Fibroblast of mammary gland (primary cell): Measurements from ENCODE around the gene SLC2A14.
"Not testable (repeated sequence)": the region's sequence is repeated elsewhere in the genome, so short reads cannot be mapped to it uniquely, and the experiment has no call there.

ENCODE experiments used
- DNase-seq: peaks from one replicate; pipeline ENCODE4 v3.0.0-alpha.2; 2010; ENCODE audit warnings: low read depth
- H3K4me3 ChIP-seq: 2 replicates; pipeline ENCODE4 v1.5.1; 2011; ENCODE audit warnings: low read depth, mild to moderate bottlenecking, low read length, moderate library complexity; ENCODE audit not compliant: control insufficient read depth
- CTCF ChIP-seq: conservative IDR thresholded peaks from 2 replicates; pipeline ENCODE4 v1.5.1; 2011; ENCODE audit warnings: low read depth, low read length, inconsistent platforms; ENCODE audit not compliant: control insufficient read depth, insufficient read depth

SLC2A14 gene

GRCh38 chr12:7788294-7788660, 84.4 kb downstream of the SLC2A14 start:
- no peak for TF ChIP-seq CTCF
- no peak for DNase-seq
- no peak overlapping the region for H3K4me3 ChIP-seq

- TF ChIP-seq CTCF: no peak
- DNase-seq: peak; percentile 28
- no peak overlapping the region for H3K4me3 ChIP-seq
Observed at GRCh38 chr12:7787574-7788293, 85.0 kb downstream of the SLC2A14 start.

- no peak for TF ChIP-seq CTCF
- DNase-seq: no peak
- H3K4me3 ChIP-seq: no peak overlapping the region
Observed at GRCh38 chr12:7784701-7785100, 88.0 kb downstream of the SLC2A14 start.

- DNase-seq, H3K4me3 ChIP-seq: not testable (repeated sequence)
Observed at GRCh38 chr12:7783433-7783832, 89.3 kb downstream of the SLC2A14 start.

GRCh38 chr12:7782055-7782454, 90.7 kb downstream of the SLC2A14 start:
- no peak for TF ChIP-seq CTCF
- DNase-seq: no peak
- no peak overlapping the region for H3K4me3 ChIP-seq

- DNase-seq: no peak
- no peak for TF ChIP-seq CTCF
- H3K4me3 ChIP-seq: no peak overlapping the region
Observed at GRCh38 chr12:7781274-7781673, 91.4 kb downstream of the SLC2A14 start.

GRCh38 chr12:7769999-7770398, 102.7 kb downstream of the SLC2A14 start:
- no peak for TF ChIP-seq CTCF
- no peak for DNase-seq
- no peak overlapping the region for H3K4me3 ChIP-seq
